HG02885 (cell line): ENCODE results near the gene ALG9.
"Not testable (repeated sequence)": the region's sequence is repeated elsewhere in the genome, so short reads cannot be mapped to it uniquely, and the experiment has no call there.

ENCODE experiments used
- ATAC-seq: cut with Tn5 transposase; IDR thresholded peaks from one replicate; pipeline ENCODE4 v1.9.1; 2021; ENCODE audit warnings: mild to moderate bottlenecking; ENCODE audit not compliant: unreplicated experiment, poor library complexity

Gene ALG9

DNA sequence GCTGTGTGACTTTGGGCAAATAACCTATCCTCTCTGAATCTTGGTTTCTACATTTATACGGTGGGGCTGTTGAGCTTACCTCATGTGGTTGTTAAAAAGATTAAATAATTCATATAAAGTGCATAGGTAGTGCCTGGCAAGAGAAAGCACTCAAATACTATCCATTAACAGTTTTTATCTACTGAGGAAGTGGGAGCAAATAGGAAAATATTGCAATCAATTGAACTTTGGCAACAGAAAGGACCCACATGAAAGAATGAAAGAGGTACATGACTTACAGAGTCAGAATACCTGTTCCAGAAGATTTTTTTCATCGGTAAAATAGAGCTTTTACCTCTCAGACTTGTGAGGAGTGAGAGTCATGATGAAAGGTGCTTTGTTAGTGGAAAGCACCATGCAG, 98.8 kb downstream of the ALG9 start:
- no peak for ATAC-seq

- ATAC-seq, result not testable (repeated sequence)
These were observed 100.2 kb downstream of the ALG9 start for GRCh38 chr11:111771205-111771604.

DNA sequence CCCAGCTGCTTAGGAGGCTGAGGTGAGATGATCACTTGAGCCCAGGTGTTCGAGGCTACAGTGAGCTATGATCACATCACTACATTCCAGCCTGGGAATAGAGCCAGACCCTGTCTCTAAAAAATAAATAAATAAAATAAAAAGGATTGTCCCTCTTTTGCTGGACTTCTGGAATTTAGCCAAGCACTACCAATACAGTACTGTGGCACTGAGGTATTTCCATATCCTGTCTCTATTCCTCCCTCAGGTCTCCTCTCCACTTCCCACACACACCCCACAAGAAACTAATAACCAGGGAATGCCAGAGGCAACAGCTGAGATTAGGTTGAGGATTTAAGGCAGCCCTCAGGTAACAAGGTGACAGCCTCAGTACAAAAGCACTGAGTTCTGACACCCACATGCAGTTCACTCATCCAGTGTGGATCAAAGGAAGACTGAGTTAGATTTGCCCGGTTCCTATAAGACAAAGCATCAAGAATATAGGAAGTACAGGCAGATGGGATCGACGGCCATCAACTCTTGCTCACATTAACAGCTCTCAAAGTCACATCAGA, 100.7 kb downstream of the ALG9 start:
- no peak for ATAC-seq

- ATAC-seq, result peak; percentile 8
These were observed 104.6 kb downstream of the ALG9 start for GRCh38 chr11:111766834-111767142.

DNA sequence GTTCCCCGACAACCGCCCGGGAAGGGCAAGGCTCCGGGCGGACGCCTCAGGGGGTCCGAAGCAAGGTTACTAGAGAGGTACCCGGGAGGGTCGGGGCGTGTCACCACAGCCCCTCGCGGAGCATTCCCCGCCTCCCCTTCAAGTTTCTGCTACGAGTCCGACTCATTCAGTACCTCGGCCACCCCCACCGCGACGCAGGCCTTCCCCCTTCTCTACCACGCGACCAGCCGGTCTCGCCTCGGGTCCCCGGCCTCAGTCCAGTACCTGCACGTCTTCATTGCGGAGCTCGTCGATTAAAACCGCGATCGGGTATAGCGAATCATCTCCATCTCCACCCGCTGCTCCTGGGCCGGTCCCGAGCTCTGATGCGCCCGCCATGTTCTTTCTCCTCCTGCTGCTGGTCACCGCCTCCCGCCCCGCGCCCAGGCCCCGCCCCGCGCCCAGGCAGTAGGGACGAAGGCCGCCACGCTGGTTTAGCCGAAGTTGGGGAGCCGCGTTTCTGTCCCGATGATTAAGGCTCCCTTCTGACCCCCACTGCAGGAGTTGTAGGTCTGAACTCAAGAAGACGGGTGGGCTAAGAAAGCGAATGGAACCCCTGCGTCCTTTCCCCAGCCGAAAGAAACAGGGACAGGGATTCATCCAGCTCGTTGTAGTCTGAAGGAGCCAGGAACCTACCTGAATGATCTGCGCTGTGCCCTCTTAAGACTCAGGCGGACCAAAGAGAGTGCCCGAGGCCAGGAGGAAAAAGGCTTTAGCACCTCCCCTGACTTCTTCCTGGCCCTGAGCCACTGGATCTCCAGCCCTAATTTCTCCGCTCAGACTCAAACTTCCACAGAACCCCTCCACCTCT, 105.2 kb downstream of the ALG9 start, which contains the start of gene PPP2R1B:
PPP2R1B (minus strand) TSS at position 406 of the 850 bp plus-strand sequence; CDS start at position 378, 28 bp downstream.
- ATAC-seq, result peak; percentile 94

- ATAC-seq, result peak; percentile 42
These were observed 105.9 kb downstream of the ALG9 start for GRCh38 chr11:111765320-111765983.

DNA sequence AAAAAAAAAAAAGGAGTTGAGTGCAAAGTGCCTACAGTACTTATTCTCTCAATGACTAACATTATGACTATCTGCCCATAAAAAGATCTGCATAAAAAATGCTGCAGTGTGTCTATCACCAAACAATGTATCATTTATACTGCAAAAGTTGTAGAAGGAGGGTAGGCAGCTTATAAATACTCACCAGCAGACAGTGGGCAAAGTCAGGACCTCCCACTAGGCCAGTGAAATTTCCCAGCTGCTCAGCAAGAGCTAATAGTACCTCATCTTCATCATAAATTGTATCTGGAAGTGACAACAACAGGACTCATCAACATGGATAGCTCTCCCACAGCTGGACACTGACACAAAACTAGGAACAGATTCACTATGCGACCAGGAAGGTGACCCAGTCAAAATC, 106.8 kb downstream of the ALG9 start:
- no peak for ATAC-seq

DNA sequence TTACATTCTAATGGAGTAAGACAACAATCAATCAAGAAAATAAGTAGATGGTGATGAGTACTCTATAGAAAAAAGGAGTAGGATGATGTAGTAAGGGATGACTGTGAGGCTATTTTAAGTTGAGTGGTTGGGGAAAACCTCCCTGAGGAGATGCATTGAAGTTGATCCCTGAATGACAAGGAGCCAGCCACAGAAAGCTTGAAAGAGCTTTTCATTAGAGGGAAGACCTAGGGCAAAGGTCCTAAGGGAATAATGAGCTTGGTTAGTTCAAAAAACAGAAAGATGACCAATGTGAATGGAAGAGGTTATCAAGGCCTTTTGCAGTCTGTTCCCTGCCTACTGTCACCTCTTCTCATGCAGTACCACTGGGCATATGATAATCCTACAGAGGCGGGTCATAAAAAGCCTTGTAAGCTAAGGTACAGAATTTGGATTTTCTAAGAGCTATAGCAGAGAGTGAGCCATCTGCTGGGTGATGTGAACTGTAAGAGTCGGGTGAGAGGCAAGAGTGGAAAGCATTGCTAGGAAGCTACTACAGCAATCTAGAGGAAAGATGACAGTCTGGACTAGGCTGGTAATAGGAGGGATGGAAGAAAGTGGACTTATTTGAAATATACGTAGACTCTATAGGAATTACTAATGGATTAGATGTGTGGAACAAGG, 108.3 kb downstream of the ALG9 start:
- no peak for ATAC-seq

- ATAC-seq, result no peak
These were observed 108.9 kb downstream of the ALG9 start for GRCh38 chr11:111762526-111762925.

DNA sequence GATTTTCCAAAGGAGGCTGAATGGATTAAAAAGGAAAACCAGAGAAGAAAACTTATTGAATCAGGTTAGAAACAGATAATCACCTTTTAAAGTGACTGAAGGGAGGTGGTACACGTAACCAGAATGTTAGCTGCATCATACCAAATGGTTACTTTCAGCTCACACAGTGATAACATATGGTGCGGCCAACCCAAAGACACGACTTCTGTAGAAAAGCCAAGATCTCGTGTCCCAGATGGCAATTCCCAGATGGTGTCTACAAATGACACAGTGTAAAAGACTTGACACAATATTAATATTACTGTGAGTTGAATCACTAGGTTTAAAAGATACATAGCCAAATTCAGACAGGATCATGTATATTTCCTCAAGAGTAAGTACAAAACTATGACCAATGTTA, 110.3 kb downstream of the ALG9 start:
- ATAC-seq, result no peak

DNA sequence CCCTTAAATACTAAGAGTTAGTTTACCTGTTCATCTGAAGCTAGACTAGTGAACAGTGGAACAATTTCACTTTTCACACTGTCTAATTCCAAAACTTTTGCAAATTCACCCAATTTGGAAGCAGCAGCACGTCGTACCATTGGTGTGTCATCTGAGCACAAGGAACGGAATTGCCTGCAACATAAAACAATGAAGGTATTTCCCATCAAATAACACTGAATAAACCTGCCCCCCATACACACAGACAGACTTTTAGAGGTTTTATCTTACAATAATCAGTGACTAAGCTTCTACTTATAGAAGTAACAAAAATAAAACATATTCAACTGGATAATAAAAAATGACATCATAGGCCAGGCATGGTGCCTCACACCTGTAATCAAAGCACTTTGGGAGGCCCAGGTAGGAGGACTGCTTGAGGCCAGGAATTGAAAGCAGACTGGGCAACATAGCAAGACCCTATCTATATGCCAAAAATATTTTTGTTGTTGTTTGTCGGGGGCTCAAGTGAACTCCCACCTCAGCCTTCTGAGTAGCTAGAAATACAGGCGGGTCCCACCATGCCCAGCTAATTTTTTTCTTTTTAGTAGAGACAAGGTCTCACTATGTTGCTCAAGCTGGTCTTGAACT, 111.5 kb downstream of the ALG9 start:
- no peak for ATAC-seq

DNA sequence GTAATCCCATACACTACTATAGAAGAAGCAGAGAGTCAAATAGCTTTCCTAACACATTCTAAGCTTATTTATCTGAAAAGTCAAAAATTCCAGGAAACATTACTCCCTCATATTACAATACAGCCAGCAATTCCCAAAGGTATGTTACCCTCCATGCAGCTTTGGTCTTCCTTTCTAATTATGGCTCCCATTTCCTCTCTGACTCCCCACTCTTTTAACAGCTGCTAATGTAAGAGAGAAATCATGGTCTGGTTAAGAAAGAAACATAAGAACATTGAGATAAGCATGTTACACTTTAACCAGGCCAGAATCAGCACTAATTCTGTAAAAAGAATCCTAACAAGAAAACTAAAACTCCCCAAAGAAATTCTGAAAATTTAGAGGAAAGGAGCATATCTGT, 112.0 kb downstream of the ALG9 start:
- ATAC-seq, result no peak

DNA sequence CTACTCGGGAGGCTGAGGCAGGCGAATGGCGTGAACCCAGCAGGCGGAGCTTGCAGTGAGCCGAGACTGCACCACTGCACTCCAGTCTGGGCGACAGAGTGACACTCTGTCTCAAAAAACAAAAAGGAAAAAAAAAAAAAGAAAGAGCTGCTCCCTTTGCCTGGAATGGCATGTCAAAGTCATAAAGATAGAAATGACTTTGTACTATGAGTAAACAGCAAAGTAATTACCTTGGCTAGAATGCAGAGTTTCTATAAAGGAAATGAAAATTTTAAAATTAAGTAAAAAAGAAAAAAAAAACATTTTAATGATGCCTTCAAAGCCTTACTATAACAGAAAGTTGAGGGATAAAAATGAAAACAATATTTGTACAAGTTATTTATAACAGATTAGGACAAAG, 115.3 kb downstream of the ALG9 start:
- ATAC-seq, result no peak

DNA sequence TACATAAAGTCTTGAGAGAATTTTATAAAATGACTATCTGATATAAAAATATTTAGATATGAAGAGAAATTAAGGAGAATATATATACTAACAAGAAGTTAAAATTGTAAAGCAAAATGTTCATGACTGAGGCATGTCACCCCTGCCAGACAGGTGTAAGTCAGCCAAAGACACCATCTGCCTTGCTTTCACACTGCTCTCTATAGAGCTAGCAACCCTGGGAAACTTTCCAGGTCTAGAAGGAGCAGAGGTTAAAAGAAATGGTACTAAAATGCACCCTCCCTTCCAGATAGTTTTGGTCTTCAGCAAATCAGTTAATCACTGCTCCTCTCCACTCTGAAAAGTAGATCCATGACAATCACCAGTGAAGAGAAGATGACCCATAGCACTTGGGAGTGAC, 121.7 kb downstream of the ALG9 start:
- ATAC-seq, result no peak

- ATAC-seq, result no peak
These were observed 123.2 kb downstream of the ALG9 start for GRCh38 chr11:111748035-111748804.

DNA sequence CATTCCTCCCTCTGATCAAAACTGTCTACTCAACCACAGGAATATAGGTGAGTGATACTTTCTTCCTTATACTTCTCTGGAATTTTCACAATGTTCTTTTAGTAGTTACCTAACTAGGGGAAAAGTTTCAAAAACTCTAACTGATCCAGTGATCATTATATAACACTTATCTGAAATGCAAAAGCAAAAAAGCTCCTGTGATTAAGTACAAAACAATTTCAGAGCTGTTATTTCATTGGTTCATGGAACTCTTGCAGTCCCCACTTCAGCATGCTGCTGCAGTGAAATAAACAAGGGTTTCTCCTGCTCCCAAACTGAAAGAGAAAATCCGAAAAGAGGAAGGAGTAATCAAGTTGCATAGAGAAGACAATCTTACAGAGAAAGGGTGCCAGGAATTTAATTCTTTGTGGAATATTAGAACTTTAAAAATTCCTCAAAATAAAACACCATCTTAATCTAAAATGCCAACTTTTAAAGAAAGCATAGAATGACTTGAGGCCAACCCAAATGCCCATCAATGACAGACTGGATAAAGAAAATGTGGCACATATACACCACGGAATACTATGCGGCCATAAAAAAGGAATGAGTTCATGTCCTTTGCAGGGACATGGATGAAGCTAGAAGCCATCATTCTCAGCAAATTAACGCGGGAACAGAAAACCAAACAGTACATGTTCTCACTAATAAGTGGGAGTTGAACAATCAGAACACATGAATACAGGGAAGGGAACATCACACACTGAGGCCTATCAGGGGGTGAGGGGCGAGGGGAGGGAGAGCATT, 125.5 kb downstream of the ALG9 start:
- ATAC-seq, result no peak

DNA sequence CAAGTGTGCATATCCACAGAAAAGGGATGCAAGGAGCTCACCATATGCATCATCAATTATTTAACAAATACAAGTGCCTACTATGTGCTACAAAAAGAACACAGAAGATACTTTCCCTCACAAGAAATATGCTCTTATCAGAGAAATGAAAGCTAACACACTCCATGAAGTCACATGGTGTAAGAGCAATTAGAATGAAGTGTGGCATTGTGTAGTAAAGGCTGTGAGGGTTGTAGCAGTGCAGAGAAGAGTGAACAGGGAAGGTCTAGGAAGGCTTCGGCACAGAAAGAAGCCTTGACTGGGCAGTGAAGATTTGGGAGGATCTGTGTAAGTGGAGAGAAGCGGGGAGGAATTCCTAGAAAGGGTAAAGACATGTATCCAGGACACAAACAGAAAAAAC, 127.7 kb downstream of the ALG9 start:
- no peak for ATAC-seq

DNA sequence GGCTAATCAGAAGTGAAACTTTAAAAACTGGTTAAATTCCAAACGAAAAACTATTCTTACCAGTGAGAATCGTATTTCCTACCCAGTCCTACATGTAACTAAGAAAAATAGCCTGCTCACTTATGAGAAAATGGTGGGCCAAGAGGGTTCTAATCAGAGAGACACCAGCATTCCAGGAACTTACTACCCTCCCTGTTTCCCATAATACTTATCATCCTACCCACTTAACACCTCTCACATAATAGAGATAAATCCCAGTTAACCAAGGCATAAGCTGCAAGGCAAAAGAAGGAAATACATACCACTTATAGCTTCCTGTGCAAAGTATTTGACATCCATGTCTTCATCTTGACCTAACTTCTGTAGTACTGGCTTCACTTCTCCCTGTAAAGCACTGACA, 129.6 kb downstream of the ALG9 start:
- no peak for ATAC-seq

GRCh38 chr11:111739299-111739698, 132.1 kb downstream of the ALG9 start:
- ATAC-seq, result no peak
